Measurements from ENCODE around the gene POU2F1.

GRCh38 chr1:167434306-167434705 is 213.6 kb downstream of the POU2F1 start:
- TF ChIP-seq ZNF274 (IDR thresholded peaks at IDR 0.05; ENCODE audit: low read depth, low read length) (no peak), SIN3A (IDR thresholded peaks at IDR 0.05; ENCODE audit: low read depth) (no peak), REST (IDR thresholded peaks at IDR 0.05; ENCODE audit: low read depth) (no peak), CTCF (IDR thresholded peaks at IDR 0.05 in 2 of 3, conservative IDR thresholded peaks at IDR 0.05 in 1 of 3; ENCODE audit: borderline replicate concordance in 1 of 3, insufficient read depth in 1 of 3, low read depth in 2 of 3, low read length in 2 of 3) (no peak), SP1 (IDR thresholded peaks at IDR 0.05; ENCODE audit: low read depth) (no peak), EZH2 (IDR thresholded peaks at IDR 0.05) (no peak), CEBPB (IDR thresholded peaks at IDR 0.05; ENCODE audit: low read depth) (no peak), FOSL1 (IDR thresholded peaks at IDR 0.05; ENCODE audit: low read depth) (no peak), POLR2A (IDR thresholded peaks at IDR 0.05; ENCODE audit: borderline replicate concordance, extremely low read depth, insufficient read depth, insufficient read length) (no peak), EZH2phosphoT487 (IDR thresholded peaks at IDR 0.05; ENCODE audit: borderline replicate concordance) (no peak), ZFX (IDR thresholded peaks at IDR 0.05) (no peak)

Measured in HCT116 (cell line).